D721Med (cell line): ENCODE data around the gene TAS2R60.

ENCODE experiments used
- DNase-seq: peaks from one replicate; pipeline ENCODE4 v3.0.0; 2011; ENCODE audit warnings: low spot score; ENCODE audit not compliant: insufficient read length
- FAIRE-seq: peaks from 2 replicates; lab custom pipeline; 2011; peaks lifted over from hg19 to GRCh38; lab: Jason Lieb, UNC
- CTCF ChIP-seq: IDR thresholded peaks from 2 replicates; pipeline ENCODE4 v1.5.1; 2012; ENCODE audit warnings: mild to moderate bottlenecking, control low read depth; ENCODE audit not compliant: insufficient read depth; ENCODE audit errors: missing control alignments

Gene TAS2R60

DNA sequence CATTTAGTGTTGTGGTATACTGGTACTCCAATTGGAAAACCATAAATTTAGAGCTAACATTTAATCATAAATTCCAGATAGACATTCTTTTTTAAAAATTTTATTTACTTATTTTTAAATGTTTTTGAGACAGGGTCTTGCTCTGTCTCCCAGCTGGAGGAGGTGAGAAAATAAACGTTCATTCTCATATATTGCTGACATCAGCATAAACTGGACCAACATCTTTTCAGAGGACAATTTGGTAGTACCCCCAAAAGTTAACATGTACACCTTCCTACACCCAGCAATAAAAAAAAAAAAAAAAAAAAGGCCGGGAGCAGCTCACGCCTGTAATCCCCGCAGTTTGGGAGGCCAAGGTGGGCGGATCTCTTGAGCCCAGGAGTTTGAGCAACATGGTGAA is 5.2 kb downstream of the TAS2R60 start:
- DNase-seq (no peak), FAIRE-seq (no peak)
- no peak for TF ChIP-seq CTCF

- no peak for DNase-seq
- TF ChIP-seq CTCF, result no peak
- FAIRE-seq, result no peak
These were observed 6.5 kb downstream of the TAS2R60 start for GRCh38 chr7:143449793-143450192.

DNA sequence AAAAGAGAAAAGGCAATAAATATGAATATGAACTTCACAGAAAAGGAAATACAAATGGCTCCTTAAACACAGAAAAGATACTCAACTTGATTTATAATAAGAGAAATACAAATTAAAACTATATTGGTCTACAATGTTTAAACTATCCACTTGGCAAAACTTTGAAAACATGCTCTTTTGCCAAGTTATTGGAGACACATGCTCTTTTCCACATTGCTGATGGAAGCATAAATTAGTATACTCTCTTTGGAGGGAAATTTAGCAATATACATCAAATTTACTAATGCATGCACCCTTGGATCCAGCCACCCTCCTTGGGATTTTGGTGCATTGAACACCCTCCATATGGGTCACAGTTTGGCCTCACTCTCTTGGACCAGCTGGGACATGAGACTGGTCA is 7.9 kb downstream of the TAS2R60 start:
- no peak for TF ChIP-seq CTCF
- FAIRE-seq, result no peak
- no peak for DNase-seq

GRCh38 chr7:143451746-143452145 is 8.5 kb downstream of the TAS2R60 start:
- no peak for TF ChIP-seq CTCF
- DNase-seq, result no peak
- no peak for FAIRE-seq

DNA sequence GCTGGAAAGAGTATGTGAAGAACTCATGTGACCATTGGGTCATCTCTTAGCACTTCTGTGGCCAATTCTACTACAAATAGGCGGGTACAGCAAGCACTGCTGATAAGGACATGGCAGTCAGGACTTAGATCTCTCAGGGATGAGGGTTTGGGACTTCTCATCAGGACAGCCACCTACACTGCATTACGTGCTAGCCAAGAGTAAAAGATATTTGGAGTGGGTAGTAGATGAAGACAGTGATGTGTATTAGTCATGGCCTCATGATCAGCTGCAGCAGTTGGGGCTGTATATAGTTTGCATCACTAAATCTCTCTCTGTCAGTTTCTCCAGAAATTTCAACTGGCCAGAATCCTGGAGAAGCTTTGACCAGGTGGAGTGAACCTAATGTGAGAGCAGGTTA is 9.2 kb downstream of the TAS2R60 start:
- TF ChIP-seq CTCF, result no peak
- DNase-seq (no peak), FAIRE-seq (no peak)

- FAIRE-seq, result no peak
- TF ChIP-seq CTCF, result no peak
- DNase-seq, result no peak
These were observed 10.9 kb downstream of the TAS2R60 start for GRCh38 chr7:143454091-143454680.

- DNase-seq (no peak), FAIRE-seq (no peak)
- no peak for TF ChIP-seq CTCF
These were observed 12.2 kb downstream of the TAS2R60 start for GRCh38 chr7:143455491-143455890.
